Mesenchymal stem cell (in vitro differentiated cells and primary cell): ENCODE results near the gene CECR2.

Experiments used
- DNase-seq: peaks from one replicate; pipeline ENCODE4 v3.0.0-alpha.2; 2013
- H2AFZ ChIP-seq: one replicate; pipeline ENCODE4 v1.6.1; 2013; ENCODE audit warnings: low read depth, mild to moderate bottlenecking, control low read depth, inconsistent platforms, low read length, moderate library complexity
- H2AK5ac ChIP-seq: 2 replicates; pipeline ENCODE4 v1.6.1; 2013; ENCODE audit warnings: low read length, moderate library complexity, mild to moderate bottlenecking, inconsistent platforms; ENCODE audit not compliant: severe bottlenecking
- H2BK120ac ChIP-seq: one replicate; pipeline ENCODE4 v1.6.1; 2013; ENCODE audit warnings: low read depth, mild to moderate bottlenecking, inconsistent platforms, low read length, moderate library complexity
- H2BK12ac ChIP-seq, 2 experiments: one replicate each; pipeline ENCODE4 v1.6.1; 2013; ENCODE audit warnings: inconsistent platforms in 2 of 2, low read length in 2 of 2, mild to moderate bottlenecking in 2 of 2, moderate library complexity in 2 of 2, control low read depth in 1 of 2
- H2BK15ac ChIP-seq: one replicate; pipeline ENCODE4 v1.6.1; 2013; ENCODE audit warnings: mild to moderate bottlenecking, low read depth, inconsistent platforms; ENCODE audit not compliant: poor library complexity, severe bottlenecking
- H2BK5ac ChIP-seq: 2 replicates; pipeline ENCODE4 v1.6.1; 2013; ENCODE audit warnings: low read depth, mild to moderate bottlenecking, low read length, control low read depth, inconsistent platforms; ENCODE audit not compliant: poor library complexity, severe bottlenecking
- H3K14ac ChIP-seq, 2 experiments: one replicate each; pipeline ENCODE4 v1.6.1; 2013; ENCODE audit warnings: inconsistent platforms in 2 of 2, low read length in 2 of 2, control low read depth in 1 of 2, mild to moderate bottlenecking in 1 of 2, moderate library complexity in 1 of 2
- H3K18ac ChIP-seq, 2 experiments: one replicate each; pipeline ENCODE4 v1.6.1; 2013; ENCODE audit warnings: inconsistent platforms in 2 of 2, low read length in 2 of 2, control low read depth in 1 of 2, low read depth in 1 of 2, mild to moderate bottlenecking in 1 of 2
- H3K23ac ChIP-seq, 2 experiments: one replicate each; pipeline ENCODE4 v1.6.1; 2013; ENCODE audit warnings: inconsistent platforms in 2 of 2, low read length in 2 of 2, mild to moderate bottlenecking in 2 of 2, moderate library complexity in 2 of 2, control low read depth in 1 of 2
- H3K27ac ChIP-seq: 2 replicates; pipeline ENCODE4 v1.5.1; 2013; ENCODE audit warnings: mild to moderate bottlenecking, moderate library complexity, low read length, control low read depth, inconsistent platforms; ENCODE audit not compliant: poor library complexity, severe bottlenecking
- H3K27me3 ChIP-seq, 2 experiments: 2 replicates each; pipeline versions ENCODE4 v1.6.1 to v1.7.0; 2013; ENCODE audit warnings: low read length in 2 of 2, mild to moderate bottlenecking in 2 of 2, moderate library complexity in 2 of 2, control low read depth in 1 of 2, inconsistent platforms in 1 of 2; ENCODE audit not compliant: control insufficient read depth in 1 of 2, insufficient read depth in 1 of 2
- H3K36me3 ChIP-seq, 2 experiments: 2 replicates each; pipeline versions ENCODE4 v1.6.1 to v1.7.0; 2013; ENCODE audit warnings: low read length in 2 of 2, control low read depth in 1 of 2, inconsistent platforms in 1 of 2, low read depth in 1 of 2, mild to moderate bottlenecking in 1 of 2; ENCODE audit not compliant: insufficient read depth in 2 of 2, control insufficient read depth in 1 of 2
- H3K4ac ChIP-seq, 2 experiments: one replicate each; pipeline ENCODE4 v1.6.1; 2013; ENCODE audit warnings: inconsistent platforms in 2 of 2, low read length in 2 of 2, mild to moderate bottlenecking in 2 of 2, moderate library complexity in 2 of 2, control low read depth in 1 of 2, low read depth in 1 of 2
- H3K4me1 ChIP-seq: 2 replicates; pipeline ENCODE4 v1.6.1; 2013; ENCODE audit warnings: low read depth, low read length, control low read depth; ENCODE audit not compliant: control insufficient read depth, insufficient read depth
- H3K4me2 ChIP-seq: 2 replicates; pipeline ENCODE4 v1.6.1; 2013; ENCODE audit warnings: low read length, mild to moderate bottlenecking, inconsistent platforms; ENCODE audit not compliant: poor library complexity, severe bottlenecking
- H3K4me3 ChIP-seq, 2 experiments: 2 replicates each; pipeline versions ENCODE4 v1.5.1 to v1.7.0; 2013; ENCODE audit warnings: low read length in 2 of 2, mild to moderate bottlenecking in 2 of 2, control low read depth in 1 of 2, low read depth in 1 of 2; ENCODE audit not compliant: insufficient read depth in 1 of 2
- H3K79me1 ChIP-seq: replicated peaks from 2 replicates; pipeline ENCODE4 v1.6.1; 2013; ENCODE audit warnings: mild to moderate bottlenecking, control low read depth, low read length, inconsistent platforms; ENCODE audit not compliant: poor library complexity, severe bottlenecking
- H3K9ac ChIP-seq: 2 replicates; pipeline ENCODE4 v1.7.0; 2013; ENCODE audit warnings: mild to moderate bottlenecking, low read length, moderate library complexity
- H3K9me3 ChIP-seq: 2 replicates; pipeline ENCODE4 v1.7.0; 2013; ENCODE audit warnings: mild to moderate bottlenecking, low read length; ENCODE audit not compliant: control insufficient read depth
- H4K8ac ChIP-seq: one replicate; pipeline ENCODE4 v1.6.1; 2013; ENCODE audit warnings: inconsistent platforms, mild to moderate bottlenecking, low read length, moderate library complexity
- H4K91ac ChIP-seq: one replicate; pipeline ENCODE4 v1.6.1; 2013; ENCODE audit warnings: mild to moderate bottlenecking, low read length, inconsistent platforms
- WGBS: methylation state at CpG from one replicate; pipeline ENCODE4 v1.1.7; 2013; ENCODE audit warnings: mixed read lengths; 5-methylcytosine and 5-hydroxymethylcytosine counted together

The CECR2 gene

GRCh38 chr22:17542452-17542851, 173.2 kb downstream of the CECR2 start:
- Histone ChIP-seq H3K4me3 (no peak overlapping the region), H4K91ac (no peak overlapping the region), H3K36me3 (no peaks in the 10 kb centered on the region), H3K27me3 (peaks cover 0 to 16% of the 10 kb centered on the region in 2 experiments), H3K9ac (no peak overlapping the region), H2AK5ac (no peak overlapping the region), H3K4me2 (no peak overlapping the region), H3K4me1 (no peaks in the 10 kb centered on the region), H3K9me3 (no peaks in the 10 kb centered on the region), H3K23ac (no peak overlapping the region), H2BK15ac (no peak overlapping the region), H2BK12ac (no peak overlapping the region), H3K79me1 (no peaks in the 10 kb centered on the region), H2BK120ac (no peak overlapping the region), H3K18ac (no peak overlapping the region), H2BK5ac (no peak overlapping the region), H2AFZ (no peak overlapping the region), H3K27ac (no peak overlapping the region), H4K8ac (no peak overlapping the region), H3K14ac (no peak overlapping the region), H3K4ac (no peak overlapping the region)
- DNase-seq = no peak
- 95% methylated on average over 14 of the region's 14 CpGs for WGBS

- no peaks in the 10 kb centered on the region for H3K36me3 ChIP-seq
- H3K4me2 ChIP-seq = no peak overlapping the region
- no peak overlapping the region for H3K9ac ChIP-seq
- no peak overlapping the region for H3K27ac ChIP-seq
- H3K23ac ChIP-seq = peak overlapping the region in 1 of 2 experiments; percentile 26
- no peak overlapping the region for H2BK15ac ChIP-seq
- no peak overlapping the region for H3K14ac ChIP-seq
- H3K9me3 ChIP-seq = no peaks in the 10 kb centered on the region
- H3K18ac ChIP-seq = no peak overlapping the region
- H3K4me1 ChIP-seq = no peaks in the 10 kb centered on the region
- H2BK12ac ChIP-seq = no peak overlapping the region
- no peak overlapping the region for H4K8ac ChIP-seq
- H2BK120ac ChIP-seq = no peak overlapping the region
- no peak overlapping the region for H3K4me3 ChIP-seq
- H3K79me1 ChIP-seq = no peaks in the 10 kb centered on the region
- H3K4ac ChIP-seq = no peak overlapping the region
- no peak for DNase-seq
- no peak overlapping the region for H2AK5ac ChIP-seq
- H3K27me3 ChIP-seq = peaks cover 0 to 5% of the 10 kb centered on the region in 2 experiments
- H2BK5ac ChIP-seq = no peak overlapping the region
- 93% methylated on average over 23 of the region's 23 CpGs for WGBS
- H4K91ac ChIP-seq = no peak overlapping the region
- no peak overlapping the region for H2AFZ ChIP-seq
Observed at GRCh38 chr22:17548010-17548755, 178.9 kb downstream of the CECR2 start.

- H2BK15ac ChIP-seq = no peak overlapping the region
- no peak for DNase-seq
- H3K36me3 ChIP-seq = no peaks in the 10 kb centered on the region
- no peak overlapping the region for H3K9ac ChIP-seq
- no peak overlapping the region for H3K18ac ChIP-seq
- H3K4ac ChIP-seq = no peak overlapping the region
- H2BK12ac ChIP-seq = no peak overlapping the region
- no peak overlapping the region for H3K23ac ChIP-seq
- no peak overlapping the region for H2BK120ac ChIP-seq
- no peak overlapping the region for H2AFZ ChIP-seq
- no peak overlapping the region for H3K4me2 ChIP-seq
- H3K9me3 ChIP-seq = no peaks in the 10 kb centered on the region
- no peak overlapping the region for H2BK5ac ChIP-seq
- no peaks in the 10 kb centered on the region for H3K4me1 ChIP-seq
- H4K8ac ChIP-seq = no peak overlapping the region
- no peak overlapping the region for H3K4me3 ChIP-seq
- peaks cover 0 to 7% of the 10 kb centered on the region in 2 experiments for H3K27me3 ChIP-seq
- no peak overlapping the region for H3K27ac ChIP-seq
- H3K14ac ChIP-seq = no peak overlapping the region
- 88% methylated on average over 5 of the region's 5 CpGs for WGBS
- H3K79me1 ChIP-seq = no peaks in the 10 kb centered on the region
- no peak overlapping the region for H2AK5ac ChIP-seq
- no peak overlapping the region for H4K91ac ChIP-seq
Observed at GRCh38 chr22:17548756-17549035, 179.4 kb downstream of the CECR2 start.

GRCh38 chr22:17549183-17549582, 179.9 kb downstream of the CECR2 start:
- Histone ChIP-seq H2BK15ac (no peak overlapping the region), H2BK12ac (no peak overlapping the region), H2BK120ac (no peak overlapping the region), H2AFZ (no peak overlapping the region), H4K8ac (no peak overlapping the region), H3K9me3 (no peaks in the 10 kb centered on the region), H3K14ac (no peak overlapping the region), H3K27me3 (peaks cover 0 to 7% of the 10 kb centered on the region in 2 experiments), H3K18ac (no peak overlapping the region), H3K4me2 (no peak overlapping the region), H3K4me3 (no peak overlapping the region), H3K23ac (no peak overlapping the region), H2AK5ac (no peak overlapping the region), H3K79me1 (no peaks in the 10 kb centered on the region), H3K4me1 (no peaks in the 10 kb centered on the region), H3K9ac (no peak overlapping the region), H2BK5ac (no peak overlapping the region), H3K27ac (no peak overlapping the region), H3K4ac (no peak overlapping the region), H4K91ac (no peak overlapping the region), H3K36me3 (no peaks in the 10 kb centered on the region)
- 95% methylated on average over 9 of the region's 10 CpGs for WGBS
- DNase-seq = no peak
